ENCODE data around the gene TIAM2. TPM values are rescaled to one million over a fixed set of nuclear protein-coding genes. Genes with fewer than 3 reads are reported as not detected.

Gene TIAM2
- total RNA-seq, 2 donors from 2014 or later, result 3.1 to 6.6 TPM

GRCh38 chr6:155292711-155293110 lies 297.6 kb downstream of the TIAM2 start:
- no peaks in the 10 kb centered on the region for H3K36me3 ChIP-seq (replicated peaks in 1 of 2; ENCODE audit: insufficient read depth in 1 of 2, low read depth in 2 of 2)
- no peak overlapping the region for H3K4me3 ChIP-seq
- H3K9me3 ChIP-seq, result no peaks in the 10 kb centered on the region
- intact Hi-C loops (cut with DNase I), result no loop called here
- no peak for TF ChIP-seq CTCF (IDR thresholded peaks at IDR 0.05)
- TF ChIP-seq POLR2A (IDR thresholded peaks at IDR 0.05), result no peak
- no peaks in the 10 kb centered on the region for H3K27me3 ChIP-seq
- DNase-seq (no peak), ATAC-seq (no peak)
- H3K4me1 ChIP-seq, result no peaks in the 10 kb centered on the region
- 82 to 95% methylated on average over 5 of the region's 5 CpGs for WGBS, 2 donors
- H3K27ac ChIP-seq, result no peak overlapping the region

- intact Hi-C loops (cut with DNase I), result no loop called here
- Histone ChIP-seq H3K27me3 (no peaks in the 10 kb centered on the region), H3K4me3 (no peak overlapping the region), H3K36me3 (replicated peaks in 1 of 2; ENCODE audit: insufficient read depth in 1 of 2, low read depth in 2 of 2) (peaks cover 0 to 1% of the 10 kb centered on the region in 2 donors), H3K9me3 (no peaks in the 10 kb centered on the region), H3K27ac (no peak overlapping the region), H3K4me1 (no peaks in the 10 kb centered on the region)
- ATAC-seq (no peak), DNase-seq (no peak)
- WGBS, 2 donors, result 84 to 92% methylated on average over 3 of the region's 3 CpGs
- no peak for TF ChIP-seq CTCF (IDR thresholded peaks at IDR 0.05)
- no peak for TF ChIP-seq POLR2A (IDR thresholded peaks at IDR 0.05)
Observed at GRCh38 chr6:155297669-155298068, 302.6 kb downstream of the TIAM2 start.

GRCh38 chr6:155301867-155302266 lies 306.8 kb downstream of the TIAM2 start:
- Histone ChIP-seq H3K27me3 (no peaks in the 10 kb centered on the region), H3K36me3 (replicated peaks in 1 of 2; ENCODE audit: insufficient read depth in 1 of 2, low read depth in 2 of 2) (peaks cover 0 to 9% of the 10 kb centered on the region in 2 donors), H3K4me3 (no peak overlapping the region), H3K27ac (no peak overlapping the region), H3K4me1 (no peaks in the 10 kb centered on the region), H3K9me3 (no peaks in the 10 kb centered on the region)
- TF ChIP-seq CTCF (IDR thresholded peaks at IDR 0.05), result no peak
- no peak for TF ChIP-seq POLR2A (IDR thresholded peaks at IDR 0.05)
- intact Hi-C loops (cut with DNase I), result no loop called here
- ATAC-seq (no peak), DNase-seq (no peak)
- WGBS, 2 donors, result 94 to 97% methylated on average over 2 of the region's 2 CpGs

- H3K36me3 ChIP-seq (replicated peaks in 1 of 2; ENCODE audit: insufficient read depth in 1 of 2, low read depth in 2 of 2), result peaks cover 0 to 9% of the 10 kb centered on the region in 2 donors
- intact Hi-C loops (cut with DNase I), result no loop called here
- H3K4me1 ChIP-seq, result no peaks in the 10 kb centered on the region
- no peaks in the 10 kb centered on the region for H3K27me3 ChIP-seq
- no peak overlapping the region for H3K27ac ChIP-seq
- no peak overlapping the region for H3K4me3 ChIP-seq
- H3K9me3 ChIP-seq, result no peaks in the 10 kb centered on the region
- TF ChIP-seq CTCF (IDR thresholded peaks at IDR 0.05), result no peak
- ATAC-seq (no peak), DNase-seq (no peak)
- 66 to 78% methylated on average over 4 of the region's 4 CpGs for WGBS, 2 donors
Observed at GRCh38 chr6:155303361-155303870, 308.3 kb downstream of the TIAM2 start.

GRCh38 chr6:155306958-155307357 lies 311.8 kb downstream of the TIAM2 start:
- Histone ChIP-seq H3K9me3 (no peaks in the 10 kb centered on the region), H3K4me3 (no peak overlapping the region), H3K27ac (no peak overlapping the region), H3K4me1 (peaks cover 11% of the 10 kb centered on the region), H3K27me3 (no peaks in the 10 kb centered on the region), H3K36me3 (replicated peaks in 1 of 2; ENCODE audit: insufficient read depth in 1 of 2, low read depth in 2 of 2) (peaks cover 3 to 9% of the 10 kb centered on the region in 2 donors)
- WGBS, 2 donors, result 80 to 100% methylated on average over 2 of the region's 2 CpGs
- ATAC-seq (no peak), DNase-seq (no peak)
- intact Hi-C loops (cut with DNase I), result no loop called here
- no peak for TF ChIP-seq POLR2A (IDR thresholded peaks at IDR 0.05)
